Activated CD4-positive, CD25-positive, alpha-beta regulatory T cell treated with anti-CD3 and anti-CD28 coated beads, Interleukin-2, amount 50 U/mL, for 16 hours (primary cell): ENCODE data around the gene ZNF683.
A peak's percentile ranks its signal among the peaks of the same experiment; 100 is the strongest.
"Not testable (repeated sequence)": the region's sequence is repeated elsewhere in the genome, so short reads cannot be mapped to it uniquely, and the experiment has no call there.

ENCODE experiments used
- DNase-seq: peaks from one replicate; pipeline ENCODE4 v3.0.0-alpha.2; 2020; ENCODE audit warnings: low read depth, low spot score

The ZNF683 gene

GRCh38 chr1:26385063-26385462 is 12.5 kb upstream of the ZNF683 start:
- not testable (repeated sequence) for DNase-seq

GRCh38 chr1:26384076-26384475 is 11.5 kb upstream of the ZNF683 start:
- DNase-seq: no peak

DNA sequence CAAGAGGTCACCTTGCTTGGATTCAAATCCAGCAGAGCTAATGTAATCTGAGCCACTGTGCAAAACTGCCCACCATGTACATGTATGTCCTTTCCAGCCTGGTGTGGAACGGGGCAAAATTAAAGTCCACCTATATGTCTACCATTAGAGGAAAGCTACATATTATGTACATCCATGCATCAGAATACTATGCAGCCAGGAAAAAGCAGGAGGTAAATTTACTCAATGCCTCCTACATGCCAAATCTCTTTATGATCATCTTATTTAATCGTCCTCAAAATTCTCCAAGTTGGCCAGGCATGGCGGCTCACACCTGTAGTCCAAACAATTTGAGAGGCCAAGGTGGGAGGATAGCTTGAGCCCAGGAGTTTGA is 6.3 kb upstream of the ZNF683 start:
- no peak for DNase-seq

DNA sequence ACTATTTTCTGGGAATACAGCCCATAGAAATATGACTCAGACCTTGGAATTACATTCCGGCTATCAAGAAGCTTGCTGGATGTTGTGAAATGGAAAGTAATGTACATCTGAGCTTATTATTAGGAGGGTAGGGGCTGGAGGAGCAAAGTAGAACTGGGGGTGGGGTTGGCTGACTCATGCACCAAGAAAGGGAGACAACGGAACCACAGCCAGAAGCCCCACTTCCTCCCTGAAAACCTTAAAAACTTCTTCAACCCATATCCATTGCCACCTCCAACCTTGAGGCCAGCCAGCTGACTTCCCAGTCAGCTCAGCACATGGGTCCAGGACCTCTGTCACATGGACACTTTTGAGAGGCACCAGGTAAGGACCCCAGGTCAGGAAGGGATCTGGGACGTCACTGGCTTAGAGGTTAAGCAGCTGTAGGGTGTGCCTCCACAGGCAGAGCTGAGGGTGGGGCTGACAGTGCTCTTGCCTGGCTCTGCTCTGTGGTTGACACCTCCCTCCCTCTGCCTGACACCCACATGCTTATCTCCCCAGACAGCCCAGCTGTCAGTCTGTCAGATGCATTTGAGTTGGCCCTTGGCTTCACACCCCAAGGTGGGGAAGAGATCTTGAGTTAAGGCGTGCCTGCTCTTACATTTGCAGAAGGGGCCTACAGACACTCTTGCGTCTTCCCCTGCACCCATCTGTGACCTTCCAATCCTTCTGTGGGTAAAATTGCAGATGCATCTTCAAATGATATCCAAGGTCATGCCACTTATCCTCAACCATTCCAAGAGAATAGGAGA is 5.7 kb upstream of the ZNF683 start:
- peak; percentile 39 for DNase-seq

- DNase-seq: no peak
These were observed 3.5 kb upstream of the ZNF683 start for GRCh38 chr1:26376050-26376449.

GRCh38 chr1:26375081-26375480 is 2.5 kb upstream of the ZNF683 start:
- no peak for DNase-seq

DNA sequence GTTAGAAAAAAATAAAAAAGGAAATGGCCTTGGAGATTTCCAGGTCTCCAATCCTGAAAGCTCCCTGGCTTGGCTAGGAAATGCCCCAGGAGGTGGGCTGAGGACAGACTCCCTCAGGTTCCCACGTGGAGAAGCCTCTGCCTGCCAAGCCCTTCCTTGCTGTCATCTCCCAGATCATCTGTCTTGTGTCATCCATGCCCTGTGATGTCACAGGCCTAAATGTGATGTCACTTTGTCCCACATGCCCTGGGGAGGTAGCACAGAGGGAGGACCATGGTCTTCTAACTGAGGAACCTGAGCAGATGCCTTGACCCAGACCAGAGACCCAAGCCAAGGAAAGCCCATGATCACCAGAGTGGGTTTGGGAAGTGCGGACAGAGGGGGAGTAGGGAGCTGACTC is 1.8 kb upstream of the ZNF683 start:
- DNase-seq: not testable (repeated sequence)

GRCh38 chr1:26373789-26374188 is 1.2 kb upstream of the ZNF683 start:
- DNase-seq: no peak

DNA sequence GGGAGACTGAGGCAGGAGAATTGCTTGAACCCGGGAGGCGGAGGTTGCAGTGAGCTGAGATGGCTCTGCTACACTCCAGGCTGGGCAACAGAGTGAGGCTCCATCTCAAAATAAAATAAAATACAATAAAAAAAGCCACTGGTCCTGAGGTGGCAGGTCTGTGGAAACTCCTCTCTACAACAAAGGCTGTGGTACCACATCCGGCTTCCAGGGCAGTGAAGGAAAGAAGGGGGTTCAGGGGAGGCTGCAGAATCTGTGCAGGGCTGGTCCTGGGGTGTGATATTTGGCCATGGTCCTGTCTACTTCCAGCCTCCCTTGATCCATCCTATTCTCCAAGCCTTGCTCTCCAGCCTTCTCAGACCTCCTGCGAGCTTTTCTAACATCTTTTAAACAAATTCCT is 731 bp upstream of the ZNF683 start:
- DNase-seq: peak; percentile 19

DNA sequence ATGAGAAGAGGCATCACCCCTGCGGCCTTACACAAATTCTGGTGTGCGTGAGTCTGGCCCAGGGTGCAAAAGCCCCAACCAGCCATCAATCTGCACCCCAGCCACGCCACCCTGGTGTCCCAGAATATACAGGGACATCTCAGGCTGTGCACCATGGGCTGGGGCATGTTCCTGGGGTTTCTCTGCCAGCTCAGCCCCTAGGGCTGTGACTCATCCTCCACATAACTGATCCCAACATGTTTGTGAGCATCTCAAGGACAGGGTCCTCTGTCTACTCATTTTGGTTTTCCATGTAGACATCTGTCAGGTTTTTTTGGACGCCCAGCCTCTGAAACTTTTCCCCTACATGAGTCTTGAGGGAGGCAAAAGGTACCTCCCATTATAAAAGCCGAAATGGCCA is 511 bp downstream of the ZNF683 start:
- no peak for DNase-seq

GRCh38 chr1:26370591-26371382 is 1.8 kb downstream of the ZNF683 start:
- no peak for DNase-seq

GRCh38 chr1:26368486-26368885 is 4.1 kb downstream of the ZNF683 start:
- no peak for DNase-seq

- no peak for DNase-seq
These were observed 4.5 kb downstream of the ZNF683 start for GRCh38 chr1:26368006-26368405.

- no peak for DNase-seq
These were observed 5.1 kb downstream of the ZNF683 start for GRCh38 chr1:26367441-26367840.

- DNase-seq: no peak
These were observed 7.6 kb downstream of the ZNF683 start for GRCh38 chr1:26364956-26365355.

- DNase-seq: peak; percentile 77
These were observed 8.8 kb downstream of the ZNF683 start for GRCh38 chr1:26363549-26364448.

DNA sequence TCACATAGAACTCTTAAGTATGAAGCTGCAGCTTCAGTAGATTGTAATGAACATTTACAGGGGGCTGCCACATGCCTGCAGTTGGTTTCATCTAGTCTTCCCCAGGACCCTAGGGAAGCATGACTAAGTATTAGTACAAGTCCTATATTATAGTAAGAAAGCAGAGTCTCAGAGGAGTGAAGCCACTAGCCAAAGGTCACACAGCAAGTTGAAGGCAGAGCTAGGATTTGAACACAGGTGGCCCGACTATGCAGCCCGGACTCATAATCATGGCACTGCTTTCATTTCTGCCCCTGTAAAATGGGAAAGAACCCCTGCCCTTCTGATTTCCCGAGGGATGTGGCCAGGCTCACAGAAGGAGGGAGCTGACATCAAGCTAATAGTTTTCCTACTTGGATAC is 10.2 kb downstream of the ZNF683 start:
- DNase-seq: no peak

GRCh38 chr1:26361605-26362122 is 10.9 kb downstream of the ZNF683 start:
- no peak for DNase-seq

GRCh38 chr1:26360807-26361604 is 11.5 kb downstream of the ZNF683 start:
- no peak for DNase-seq

GRCh38 chr1:26359981-26360806 is 12.4 kb downstream of the ZNF683 start:
- DNase-seq: no peak
